K562 (cell line): Measurements from ENCODE around the gene SEMA3F. TPM values are rescaled to one million over a fixed set of nuclear protein-coding genes. Genes with fewer than 3 reads are reported as not detected.

Experiments used
- ATAC-seq: fragments of 200-7000 bp; cut with Tn5 transposase; 3 replicates; pipeline ENCODE4 v1.9.1; 2020; ENCODE audit warnings: moderate library complexity
- BruUV-seq: library from RNA; stranded (reverse); fragments of 400-500 nt; replicated peaks from 2 replicates; lab custom pipeline; 2021; lab: Mats Ljungman, UMichigan
- CTCF ChIA-PET: fragments of 300-600 bp; formaldehyde crosslinking; extraction: SDS; loops from one replicate; lab custom pipeline; 2021; ENCODE audit warnings: low intra/inter-chr PET ratio; lab: Yijun Ruan, JAX
- POLR2A ChIA-PET: fragments of 300-600, 350-650 bp; sonication (Branson Sonifier 250); formaldehyde crosslinking; extraction: SDS; loops from one replicate; lab custom pipeline; 2021; ENCODE audit warnings: antibody characterized with exemption, inconsistent platforms; lab: Yijun Ruan, JAX
- DNase-seq, 4 experiments: peaks; one replicate each; pipeline versions ENCODE4 v3.0.0 to v3.0.0-alpha.2; 2011 to 2018; ENCODE audit warnings: low spot score in 3 of 4, mixed read lengths in 3 of 4; ENCODE audit errors: extremely low read depth in 1 of 4
- FAIRE-seq: peaks from 2 replicates; lab custom pipeline; 2011; peaks lifted over from hg19 to GRCh38; lab: Jason Lieb, UNC
- H2AFZ ChIP-seq: 2 replicates; pipeline ENCODE4 v1.6.0; 2011; ENCODE audit warnings: low read depth, low read length, control low read depth, inconsistent platforms
- H3K27ac ChIP-seq: fragments of 200-600 bp; 3 replicates; pipeline ENCODE4 v1.8.0; 2011; ENCODE audit warnings: low read depth, mild to moderate bottlenecking, control low read depth, inconsistent platforms, low read length, moderate library complexity, mixed read lengths; ENCODE audit errors: extremely low read depth
- H3K27me3 ChIP-seq, 2 experiments: fragments of 300-600 bp in 1 of 2; 2 replicates in 1 of 2; 3 replicates in 1 of 2; pipeline versions ENCODE4 v1.6.0 to v1.8.0; 2011; ENCODE audit warnings: inconsistent platforms in 2 of 2, low read length in 2 of 2, mild to moderate bottlenecking in 1 of 2, mixed read lengths in 1 of 2, moderate library complexity in 1 of 2; ENCODE audit not compliant: control insufficient read depth in 2 of 2, insufficient read depth in 2 of 2
- H3K36me3 ChIP-seq: fragments of 300-600 bp; 3 replicates; pipeline ENCODE4 v1.8.0; 2011; ENCODE audit warnings: mild to moderate bottlenecking, low read length, inconsistent platforms; ENCODE audit not compliant: control insufficient read depth, insufficient read depth
- H3K4me1 ChIP-seq, 2 experiments: fragments of 200-600 bp in 1 of 2; replicated peaks in 1 of 2; 2 replicates in 1 of 2; 3 replicates in 1 of 2; pipeline versions ENCODE4 v1.5.1 to v1.8.0; 2011; ENCODE audit warnings: inconsistent platforms in 2 of 2, low read length in 2 of 2, mild to moderate bottlenecking in 1 of 2, mixed read lengths in 1 of 2, moderate library complexity in 1 of 2; ENCODE audit not compliant: control insufficient read depth in 2 of 2, insufficient read depth in 2 of 2
- H3K4me2 ChIP-seq: 2 replicates; pipeline ENCODE4 v1.6.1; 2011; ENCODE audit warnings: low read length, control low read depth, inconsistent platforms, mixed read lengths; ENCODE audit not compliant: insufficient read depth
- H3K4me3 ChIP-seq: fragments of 200-600 bp; sonication (generic), shearing (Covaris generic); 2 replicates; pipeline ENCODE4 v1.5.1; 2016; ENCODE audit warnings: control low read depth, inconsistent platforms
- H3K79me2 ChIP-seq: fragments of 200-600 bp; 3 replicates; pipeline ENCODE4 v1.8.0; 2011; ENCODE audit warnings: low read length, inconsistent platforms; ENCODE audit not compliant: control insufficient read depth, insufficient read depth
- H3K9ac ChIP-seq, 2 experiments: 2 replicates each; pipeline versions ENCODE4 v1.6.0 to v1.6.1; 2011; ENCODE audit warnings: low read depth in 2 of 2, low read length in 2 of 2, control low read depth in 1 of 2, inconsistent platforms in 1 of 2, mild to moderate bottlenecking in 1 of 2, mixed read lengths in 1 of 2; ENCODE audit not compliant: insufficient read depth in 1 of 2
- H3K9me1 ChIP-seq: one replicate; pipeline ENCODE4 v1.6.0; 2011; ENCODE audit warnings: inconsistent platforms, mild to moderate bottlenecking, low read length, moderate library complexity; ENCODE audit not compliant: control insufficient read depth, insufficient read depth
- H3K9me3 ChIP-seq: replicated peaks from 2 replicates; pipeline ENCODE4 v1.5.1; 2011; ENCODE audit warnings: low read depth, low read length, inconsistent platforms; ENCODE audit not compliant: control insufficient read depth, insufficient read depth
- H4K20me1 ChIP-seq: replicated peaks from 2 replicates; pipeline ENCODE4 v1.6.1; 2011; ENCODE audit warnings: low read length, inconsistent platforms, mixed read lengths; ENCODE audit not compliant: control insufficient read depth, insufficient read depth
- ARID4B ChIP-seq: sonication (generic); formaldehyde crosslinking; IDR thresholded peaks from 2 replicates; pipeline ENCODE4 v1.8.0; 2022; ENCODE audit warnings: mild to moderate bottlenecking, missing genetic modification reagents
- NR0B1 ChIP-seq: fragments of 450-650 bp; IDR thresholded peaks from one replicate; pipeline ENCODE4 v1.6.1; 2018; ENCODE audit warnings: mild to moderate bottlenecking, moderate library complexity; ENCODE audit not compliant: partially characterized antibody
- RFX7 ChIP-seq: fragments of 250-450 bp; sonication (Bioruptor Pico); IDR thresholded peaks from 2 replicates; pipeline ENCODE4 v1.5.1; 2021; ENCODE audit warnings: mild to moderate bottlenecking
- SP2 ChIP-seq: IDR thresholded peaks from 2 replicates; pipeline ENCODE4 v1.6.1; 2011; ENCODE audit warnings: mild to moderate bottlenecking, low read depth, low read length, moderate library complexity; ENCODE audit not compliant: poor library complexity, severe bottlenecking; ENCODE audit errors: extremely low read depth
- ZNF12 ChIP-seq: sonication (generic); formaldehyde crosslinking; IDR thresholded peaks from 2 replicates; pipeline ENCODE4 v1.4.0; 2020; ENCODE audit warnings: mild to moderate bottlenecking, missing genetic modification reagents
- ZNF24 ChIP-seq: fragments of 450-650 bp; IDR thresholded peaks from 2 replicates; pipeline ENCODE4 v1.6.1; 2016
- ZNF318 ChIP-seq, 2 experiments: fragments of 450-650 bp; IDR thresholded peaks; 2 replicates each; pipeline ENCODE4 v1.6.1; 2016; ENCODE audit warnings: mild to moderate bottlenecking in 2 of 2, borderline replicate concordance in 1 of 2, low read depth in 1 of 2, moderate library complexity in 1 of 2
- WGBS: fragments of 100-300 bp; shearing (Covaris generic); methylation state at CpG from one replicate; pipeline ENCODE4 v1.1.6; 2016; ENCODE audit warnings: low coverage, mixed read lengths; ENCODE audit not compliant: insufficient coverage; ENCODE audit errors: missing lambda C conversion rate; 5-methylcytosine and 5-hydroxymethylcytosine counted together
- in situ Hi-C: fragments of 300-500 bp; cut with MboI; formaldehyde crosslinking; loops from 4 replicates; pipeline ENCODE4 v1.15.0; 2018; ENCODE audit warnings: inconsistent platforms, mixed read lengths
- intact Hi-C: fragments of 100-400 bp; cut with micrococcal nuclease; formaldehyde crosslinking; loops from 2 replicates; pipeline ENCODE4 v1.14.2; 2022
- polyA plus RNA-seq, 8 experiments: library from polyadenylated mRNA; depleted of rRNA in 4 of 8; stranded (reverse) in 5 of 8; unstranded in 3 of 8; fragments of >200 nt; fragmentation: Nextera tagmentation in 2 of 8; fragmentation: Illumina TruSeq in 1 of 8; extraction: Ambion mirVana in 2 of 8; extraction: Trizol in 1 of 8; gene quantifications; 2 replicates each; pipeline versions ENCODE4 v1.2.1 to v1.2.3, GENCODE V29; 2011 to 2014; ENCODE audit warnings: inconsistent platforms in 1 of 8, missing spikeins in 1 of 8
- total RNA-seq, 7 experiments: library from RNA; depleted of rRNA in 6 of 7; stranded (reverse); fragments of >200 nt in 6 of 7; fragmentation: Illumina TruSeq in 2 of 7; extraction: Trizol in 2 of 7; gene quantifications; 2 replicates each; pipeline versions ENCODE4 v1.2.1 to v1.2.3, GENCODE V29; 2011 to 2021; ENCODE audit warnings: low replicate concordance in 1 of 7

Gene SEMA3F
- total and polyA plus RNA-seq, 9 of the 15 experiments (the other 6 are each of a cell fraction or from before 2014, with no cell fraction given): 0.58 to 3.0 (median 2.0) TPM; not detected in 2

- intact Hi-C loops: no loop called here
- ChIA-PET CTCF (no interaction called here), POLR2A (no interaction called here)
- BruUV-seq: no TSS peak
- H3K4me3 ChIP-seq: no peak overlapping the region
- FAIRE-seq (no peak), ATAC-seq (no peak), DNase-seq (no peak)
- 39% methylated on average over 2 of the region's 2 CpGs for WGBS
- in situ Hi-C loops: no loop called here
- peaks cover 0 to 18% of the 10 kb centered on the region in 2 experiments; a peak in 3 of 5 replicates for H3K4me1 ChIP-seq
- no peaks in the 10 kb centered on the region for H3K9me1 ChIP-seq
- no peaks in the 10 kb centered on the region for H4K20me1 ChIP-seq
- H3K4me2 ChIP-seq: no peak overlapping the region
- H3K27me3 ChIP-seq: no peaks in the 10 kb centered on the region
- no peaks in the 10 kb centered on the region for H3K79me2 ChIP-seq
- no peaks in the 10 kb centered on the region for H3K36me3 ChIP-seq
- no peak overlapping the region for H2AFZ ChIP-seq
- H3K9ac ChIP-seq: no peak overlapping the region
- H3K27ac ChIP-seq: no peak overlapping the region
- no peaks in the 10 kb centered on the region for H3K9me3 ChIP-seq
- TF ChIP-seq ZNF12 (no peak), SP2 (no peak), RFX7 (CRISPR knock-in tag) (no peak), ZNF24 (no peak), ARID4B (no peak), NR0B1 (no peak), ZNF318 (IDR thresholded peaks at IDR 0.05; ENCODE audit: borderline replicate concordance in 1 of 2, low read depth in 1 of 2) (no peak)
These were observed 22.2 kb downstream of the SEMA3F start for GRCh38 chr3:50177346-50177745.
